SK-N-SH treated with all-trans-retinoic acid at 6 μM for 48 hours (cell line): ENCODE data around the gene MIOS.

Experiments
- RARB ChIP-seq: fragments of 250-450 bp; sonication (Bioruptor Pico); IDR thresholded peaks from 2 replicates; pipeline ENCODE4 v1.8.0; 2021; ENCODE audit warnings: mild to moderate bottlenecking, moderate library complexity
- TSHZ2 ChIP-seq: fragments of 250-450 bp; sonication (Bioruptor Pico); IDR thresholded peaks from 2 replicates; pipeline ENCODE4 v1.5.0; 2020; ENCODE audit warnings: mild to moderate bottlenecking, moderate library complexity
- ZNF70 ChIP-seq: fragments of 450-650 bp; formaldehyde crosslinking; IDR thresholded peaks from 2 replicates; pipeline ENCODE4 v1.5.0; 2020; ENCODE audit warnings: mild to moderate bottlenecking, moderate library complexity
- TF ChIP-seq, protein P1 (sequence below): fragments of 250-450 bp; sonication (Bioruptor Pico); IDR thresholded peaks from 2 replicates; pipeline ENCODE4 v1.8.0; 2020; ENCODE audit warnings: mild to moderate bottlenecking, moderate library complexity, borderline replicate concordance

GRCh38 chr7:7556852-7557251 is 9.8 kb upstream of the MIOS start:
- TF ChIP-seq RARB (CRISPR knock-in tag) (no peak), ZNF70 (CRISPR knock-in tag) (no peak), TSHZ2 (CRISPR knock-in tag) (no peak)
- TF ChIP-seq, protein P1, sequence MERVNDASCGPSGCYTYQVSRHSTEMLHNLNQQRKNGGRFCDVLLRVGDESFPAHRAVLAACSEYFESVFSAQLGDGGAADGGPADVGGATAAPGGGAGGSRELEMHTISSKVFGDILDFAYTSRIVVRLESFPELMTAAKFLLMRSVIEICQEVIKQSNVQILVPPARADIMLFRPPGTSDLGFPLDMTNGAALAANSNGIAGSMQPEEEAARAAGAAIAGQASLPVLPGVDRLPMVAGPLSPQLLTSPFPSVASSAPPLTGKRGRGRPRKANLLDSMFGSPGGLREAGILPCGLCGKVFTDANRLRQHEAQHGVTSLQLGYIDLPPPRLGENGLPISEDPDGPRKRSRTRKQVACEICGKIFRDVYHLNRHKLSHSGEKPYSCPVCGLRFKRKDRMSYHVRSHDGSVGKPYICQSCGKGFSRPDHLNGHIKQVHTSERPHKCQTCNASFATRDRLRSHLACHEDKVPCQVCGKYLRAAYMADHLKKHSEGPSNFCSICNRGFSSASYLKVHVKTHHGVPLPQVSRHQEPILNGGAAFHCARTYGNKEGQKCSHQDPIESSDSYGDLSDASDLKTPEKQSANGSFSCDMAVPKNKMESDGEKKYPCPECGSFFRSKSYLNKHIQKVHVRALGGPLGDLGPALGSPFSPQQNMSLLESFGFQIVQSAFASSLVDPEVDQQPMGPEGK (CRISPR knock-in tag) = no peak
